ENCODE data around the gene KIF1C.

KIF1C gene

GRCh38 chr17:4969047-4969550 is 28.7 kb upstream of the KIF1C start:
- DNase-seq, result peak; percentile 85

- DNase-seq, result peak; percentile 21
These were observed 28.1 kb upstream of the KIF1C start for GRCh38 chr17:4969551-4970173.

- DNase-seq, result no peak
These were observed 27.5 kb upstream of the KIF1C start for GRCh38 chr17:4970273-4970672.

GRCh38 chr17:4971826-4972225 is 25.9 kb upstream of the KIF1C start:
- no peak for DNase-seq

- no peak for DNase-seq
These were observed 25.4 kb upstream of the KIF1C start for GRCh38 chr17:4972322-4972721.

GRCh38 chr17:4972752-4973151 is 25.0 kb upstream of the KIF1C start:
- DNase-seq, result no peak

- no peak for DNase-seq
These were observed 24.3 kb upstream of the KIF1C start for GRCh38 chr17:4973256-4974114.

GRCh38 chr17:4974115-4974670 is 23.6 kb upstream of the KIF1C start:
- no peak for DNase-seq

GRCh38 chr17:4978726-4979125 is 19.0 kb upstream of the KIF1C start:
- no peak for DNase-seq

GRCh38 chr17:4980644-4981216 is 17.0 kb upstream of the KIF1C start:
- peak; percentile 76 for DNase-seq

GRCh38 chr17:4982305-4982704 is 15.4 kb upstream of the KIF1C start:
- DNase-seq, result no peak

GRCh38 chr17:4986403-4986802 is 11.3 kb upstream of the KIF1C start:
- peak; percentile 19 for DNase-seq

GRCh38 chr17:4986951-4987766 is 10.6 kb upstream of the KIF1C start, which contains the start of gene CAMTA2:
CAMTA2 (minus strand) TSS chr17:4987675; CDS start chr17:4986222, 1,453 bp downstream.
- peak; percentile 92 for DNase-seq

GRCh38 chr17:4987767-4988567 is 9.8 kb upstream of the KIF1C start:
- no peak for DNase-seq

- no peak for DNase-seq
These were observed 3.6 kb upstream of the KIF1C start for GRCh38 chr17:4994081-4994595.

- DNase-seq, result no peak
These were observed 429 bp downstream of the KIF1C start for GRCh38 chr17:4998027-4998731.

GRCh38 chr17:4998732-4999429 is 1.1 kb downstream of the KIF1C start:
- no peak for DNase-seq

- no peak for DNase-seq
These were observed 1.8 kb downstream of the KIF1C start for GRCh38 chr17:4999430-5000093.

- no peak for DNase-seq
These were observed 2.5 kb downstream of the KIF1C start for GRCh38 chr17:5000237-5000639.

Data from activated CD4-positive, alpha-beta T cell treated with anti-CD3 and anti-CD28 coated beads, Interleukin-2, Interleukin-6, amounts not matched to agents 100 ng/mL and 50 ng/mL, durations not matched to agents 16 hours and 8 hours (primary cell).